Gastroesophageal sphincter (tissue), 4 donors: Measurements from ENCODE around the gene CGA. TPM values are rescaled to one million over a fixed set of nuclear protein-coding genes. Genes with fewer than 3 reads are reported as not detected.

ENCODE experiments used
- ATAC-seq: fragments of 150-250 bp; one replicate; pipeline ENCODE4 v1.9.1; 2016; ENCODE audit warnings: mild to moderate bottlenecking, moderate library complexity
- H3K27ac ChIP-seq, 4 donors: fragments of 200-600 bp; sonication (generic) in 3 of 4; 1 replicate in 3 of 4; 2 replicates in 1 of 4; pipeline ENCODE4 v1.5.1; 2016 to 2019
- H3K27me3 ChIP-seq: fragments of 200-600 bp; sonication (generic); one replicate; pipeline ENCODE4 v1.5.1; 2019
- H3K36me3 ChIP-seq, 2 donors: fragments of 200-600 bp; sonication (generic); one replicate each; pipeline ENCODE4 v1.5.1; 2019; ENCODE audit warnings: control low read depth in 1 of 2
- H3K4me1 ChIP-seq, 3 donors: fragments of 200-600 bp; sonication (generic); 1 replicate in 2 of 3; 2 replicates in 1 of 3; pipeline ENCODE4 v1.5.1; 2016 to 2019; ENCODE audit warnings: control low read depth in 2 of 3
- H3K4me3 ChIP-seq, 2 donors: fragments of 200-600 bp; sonication (generic); one replicate each; pipeline ENCODE4 v1.5.1; 2019; ENCODE audit warnings: mild to moderate bottlenecking in 1 of 2, moderate library complexity in 1 of 2
- H3K9me3 ChIP-seq, 3 donors: fragments of 200-600 bp; sonication (generic); one replicate each; pipeline ENCODE4 v1.5.1; 2017 to 2019; ENCODE audit warnings: control low read depth in 2 of 3
- CTCF ChIP-seq, 4 experiments: fragments of 200-600 bp in 2 of 4; fragments of 450-650 bp in 2 of 4; sonication (generic) in 1 of 4; IDR thresholded peaks; one replicate each; pipeline ENCODE4 v1.5.1; 2017 to 2019; ENCODE audit warnings: antibody characterized with exemption in 4 of 4, mild to moderate bottlenecking in 2 of 4, moderate library complexity in 2 of 4
- EP300 ChIP-seq: sonication (generic); formaldehyde crosslinking; IDR thresholded peaks from one replicate; pipeline ENCODE4 v1.6.1; 2017; ENCODE audit warnings: antibody characterized with exemption, mild to moderate bottlenecking
- POLR2A ChIP-seq, 2 donors: fragments of 450-650 bp; IDR thresholded peaks; one replicate each; pipeline ENCODE4 v1.6.1; 2017; ENCODE audit warnings: antibody characterized with exemption in 2 of 2, mild to moderate bottlenecking in 2 of 2, moderate library complexity in 1 of 2
- POLR2AphosphoS5 ChIP-seq: sonication (generic); formaldehyde crosslinking; IDR thresholded peaks from one replicate; pipeline ENCODE4 v1.6.1; 2017; ENCODE audit warnings: antibody characterized with exemption
- WGBS, 2 donors: methylation state at CpG; one replicate each; pipeline ENCODE4 v1.1.5; 2018; ENCODE audit warnings: low coverage in 1 of 2; 5-methylcytosine and 5-hydroxymethylcytosine counted together
- total RNA-seq, 4 donors: library from RNA; depleted of rRNA; stranded (reverse); fragments of >200 nt; gene quantifications; one replicate each; pipeline ENCODE4 v1.1.0, GENCODE V29; 2016

The CGA gene
- total RNA-seq, 4 donors from 2014 or later: not detected

GRCh38 chr6:87093199-87093598 lies 1.7 kb downstream of the CGA start:
- H3K36me3 ChIP-seq: no peaks in the 10 kb centered on the region
- no peak for ATAC-seq
- H3K27ac ChIP-seq: no peak overlapping the region
- TF ChIP-seq EP300: no peak
- TF ChIP-seq POLR2AphosphoS5: no peak
- TF ChIP-seq CTCF (IDR thresholded peaks at IDR 0.05): no peak
- TF ChIP-seq POLR2A (IDR thresholded peaks at IDR 0.05): no peak
- H3K9me3 ChIP-seq: no peaks in the 10 kb centered on the region
- H3K4me3 ChIP-seq: no peak overlapping the region
- H3K27me3 ChIP-seq: peaks cover 10% of the 10 kb centered on the region
- H3K4me1 ChIP-seq: no peaks in the 10 kb centered on the region

GRCh38 chr6:87092435-87092834 lies 2.5 kb downstream of the CGA start:
- Histone ChIP-seq H3K4me1 (no peaks in the 10 kb centered on the region), H3K9me3 (no peaks in the 10 kb centered on the region), H3K4me3 (no peak overlapping the region), H3K27ac (no peak overlapping the region), H3K27me3 (peaks cover 10% of the 10 kb centered on the region), H3K36me3 (no peaks in the 10 kb centered on the region)
- TF ChIP-seq POLR2A (IDR thresholded peaks at IDR 0.05): no peak
- TF ChIP-seq POLR2AphosphoS5: no peak
- TF ChIP-seq CTCF (IDR thresholded peaks at IDR 0.05): no peak
- no peak for TF ChIP-seq EP300
- no peak for ATAC-seq
- 52 to 60% methylated on average over 1 to 3 of the region's 3 CpGs for WGBS, 2 donors

- Histone ChIP-seq H3K27me3 (no peaks in the 10 kb centered on the region), H3K27ac (no peak overlapping the region), H3K4me3 (no peak overlapping the region), H3K9me3 (no peaks in the 10 kb centered on the region), H3K4me1 (no peaks in the 10 kb centered on the region), H3K36me3 (no peaks in the 10 kb centered on the region)
- 78 to 86% methylated on average over 2 of the region's 2 CpGs for WGBS, 2 donors
- TF ChIP-seq EP300: no peak
- no peak for ATAC-seq
Measured at GRCh38 chr6:87089135-87089534, 5.8 kb downstream of the CGA start.

GRCh38 chr6:87088076-87088475 lies 6.8 kb downstream of the CGA start:
- ATAC-seq: no peak
- TF ChIP-seq POLR2AphosphoS5 (no peak), POLR2A (IDR thresholded peaks at IDR 0.05) (no peak)
- 93 to 94% methylated on average over 4 of the region's 4 CpGs for WGBS, 2 donors
- H3K9me3 ChIP-seq: no peaks in the 10 kb centered on the region
- no peaks in the 10 kb centered on the region for H3K27me3 ChIP-seq
- H3K36me3 ChIP-seq: no peaks in the 10 kb centered on the region
- no peak overlapping the region for H3K27ac ChIP-seq
- no peak overlapping the region for H3K4me3 ChIP-seq
- H3K4me1 ChIP-seq: no peaks in the 10 kb centered on the region

GRCh38 chr6:87082160-87082721 lies 12.7 kb downstream of the CGA start:
- ATAC-seq: no peak
- WGBS, 2 donors: 60 to 76% methylated on average over 2 of the region's 2 CpGs
- Histone ChIP-seq H3K9me3 (no peaks in the 10 kb centered on the region), H3K27ac (no peak overlapping the region), H3K27me3 (no peaks in the 10 kb centered on the region), H3K4me3 (no peak overlapping the region), H3K4me1 (no peaks in the 10 kb centered on the region), H3K36me3 (no peaks in the 10 kb centered on the region)
- TF ChIP-seq POLR2AphosphoS5 (no peak), POLR2A (IDR thresholded peaks at IDR 0.05) (no peak), EP300 (no peak), CTCF (IDR thresholded peaks at IDR 0.05) (no peak)

- 40 to 48% methylated on average over 4 to 6 of the region's 8 CpGs for WGBS, 2 donors
Measured at GRCh38 chr6:87078983-87079616, 15.8 kb downstream of the CGA start.

More at GRCh38 chr6:87078983-87079616, 15.8 kb downstream of the CGA start:
- H3K9me3 ChIP-seq: no peaks in the 10 kb centered on the region
- no peaks in the 10 kb centered on the region for H3K27me3 ChIP-seq
- peak; percentile 48 for ATAC-seq
- H3K4me3 ChIP-seq: no peak overlapping the region
- TF ChIP-seq POLR2AphosphoS5 (no peak), CTCF (IDR thresholded peaks at IDR 0.05) (peak; percentile 22 to 79 (median 47))
- no peak overlapping the region for H3K27ac ChIP-seq
- H3K36me3 ChIP-seq: no peaks in the 10 kb centered on the region
- no peaks in the 10 kb centered on the region for H3K4me1 ChIP-seq
